A673 (cell line): ENCODE results near the gene DBF4.

Experiments used
- CTCF ChIP-seq: fragments of 300-800, 200-600 bp; sonication (generic); conservative IDR thresholded peaks from 2 replicates; pipeline ENCODE4 v1.5.1; 2017; ENCODE audit warnings: low read depth, mild to moderate bottlenecking, antibody characterized with exemption, low read length, moderate library complexity, mixed read lengths
- EZH2 ChIP-seq: fragments of 200-600 bp; sonication (generic); IDR thresholded peaks from 2 replicates; pipeline ENCODE4 v1.6.1; 2017; ENCODE audit warnings: borderline replicate concordance, low read depth, mild to moderate bottlenecking, mixed read lengths, antibody characterized with exemption, low read length; ENCODE audit not compliant: poor library complexity, severe bottlenecking

DNA sequence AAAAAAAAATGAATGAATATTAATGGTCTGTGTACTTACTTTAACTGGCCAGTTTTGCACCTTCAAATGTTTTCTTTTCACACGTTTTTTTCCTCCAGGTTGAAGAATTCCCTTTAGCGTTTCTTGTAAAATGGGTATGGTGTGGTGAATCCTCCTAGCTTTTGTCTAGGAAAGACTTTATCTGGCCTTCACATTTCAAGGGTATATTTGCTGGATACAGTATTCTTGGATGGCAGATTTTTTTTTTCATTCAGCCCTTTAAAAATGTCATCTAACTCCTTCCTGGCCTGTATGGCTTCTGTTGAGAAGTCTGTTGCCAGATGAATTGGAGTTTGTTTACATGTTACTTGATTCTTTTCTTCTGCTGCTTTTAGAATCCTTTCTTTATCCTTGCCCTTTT lies 10.2 kb upstream of the DBF4 start:
- TF ChIP-seq CTCF (no peak), EZH2 (no peak)
